NCI-H1436 (cell line): ENCODE results near the gene PPM1L.

ENCODE experiments used
- DNase-seq: peaks from one replicate; lab custom pipeline; 2025; lab: John Stamatoyannopoulos, UW

PPM1L gene

DNA sequence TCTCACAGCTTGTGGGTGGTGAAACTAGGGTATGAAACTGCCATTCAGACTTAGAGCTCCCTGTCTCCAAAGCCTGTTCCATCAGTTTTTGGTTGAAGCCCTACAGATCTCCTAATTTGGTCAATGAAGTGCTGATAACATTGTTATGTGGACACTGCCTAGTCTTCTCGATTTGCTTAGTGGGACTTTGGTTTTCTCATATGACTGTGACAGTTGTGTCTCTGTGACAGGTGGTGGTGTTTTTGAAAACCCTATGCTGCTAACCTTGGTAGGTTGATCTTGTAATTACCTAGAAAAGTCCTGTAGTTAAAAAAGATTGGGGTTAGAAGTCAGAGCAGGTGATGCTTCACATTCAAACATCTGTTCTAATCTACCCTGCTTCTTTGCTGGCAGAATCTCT, 9.2 kb downstream of the PPM1L start:
- no peak for DNase-seq

- no peak for DNase-seq
These were observed 12.0 kb downstream of the PPM1L start for GRCh38 chr3:160768031-160768430.

GRCh38 chr3:160768918-160769317, 12.9 kb downstream of the PPM1L start:
- no peak for DNase-seq

GRCh38 chr3:160771811-160772459, 15.9 kb downstream of the PPM1L start:
- DNase-seq: no peak

DNA sequence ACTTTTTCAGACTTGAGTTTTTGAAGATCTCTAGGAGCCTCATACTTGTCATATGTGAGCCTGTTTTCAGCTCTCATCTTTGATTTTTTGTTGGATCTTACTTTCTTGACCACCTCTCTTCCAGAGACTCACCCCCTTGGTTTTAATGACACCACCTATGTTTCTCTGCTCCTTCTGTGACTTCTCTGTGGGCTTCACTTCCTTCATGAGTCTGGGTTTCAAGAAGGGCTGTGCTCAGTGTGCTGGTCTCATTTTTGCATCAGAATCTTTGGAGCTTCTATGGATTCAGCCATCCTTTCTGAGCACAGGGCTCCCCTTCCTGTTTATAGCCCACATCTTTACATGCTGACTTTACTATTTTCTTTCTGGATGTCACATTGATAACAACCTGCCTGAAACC, 17.7 kb downstream of the PPM1L start:
- DNase-seq: no peak

GRCh38 chr3:160774172-160774571, 18.1 kb downstream of the PPM1L start:
- DNase-seq: no peak

DNA sequence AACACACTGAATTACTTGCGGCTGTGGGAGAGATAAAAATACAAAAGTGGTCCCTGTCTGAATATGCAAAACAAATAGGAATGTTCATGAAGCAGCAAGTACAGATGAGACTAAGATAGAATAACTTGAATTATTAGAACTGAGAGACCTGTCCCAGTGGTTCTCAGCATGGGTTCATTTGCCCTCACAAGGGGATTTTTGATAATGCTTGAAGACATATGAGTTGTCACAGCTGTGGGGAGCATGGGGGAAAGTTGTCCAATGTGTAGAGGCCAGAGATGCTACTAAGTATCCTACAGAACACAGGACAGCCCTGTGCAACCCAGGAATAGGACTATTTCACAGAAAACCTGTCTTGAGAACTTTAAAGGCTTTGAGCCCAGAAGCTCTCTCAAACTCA, 22.4 kb downstream of the PPM1L start:
- no peak for DNase-seq

- DNase-seq: no peak
These were observed 23.0 kb downstream of the PPM1L start for GRCh38 chr3:160779040-160779439.

- no peak for DNase-seq
These were observed 24.2 kb downstream of the PPM1L start for GRCh38 chr3:160780245-160780644.

DNA sequence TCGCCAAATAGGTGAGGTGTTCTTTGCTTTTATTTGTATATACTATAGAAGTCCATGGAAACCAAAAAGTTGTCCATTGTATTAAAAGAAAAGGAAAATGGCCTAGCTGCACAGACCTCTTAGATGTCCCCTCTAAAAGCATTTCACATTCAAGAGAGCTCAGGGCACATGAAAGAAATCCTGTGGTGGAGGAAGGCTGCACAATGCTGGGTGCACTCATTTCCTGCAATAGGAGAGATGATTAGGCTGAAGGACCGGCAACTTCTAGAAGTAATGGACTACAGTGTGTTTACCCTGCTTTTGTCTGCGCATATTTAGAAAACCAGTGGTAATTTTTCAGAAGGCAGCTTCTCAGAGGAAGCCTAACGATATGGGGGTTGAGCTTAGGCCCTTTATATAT, 25.4 kb downstream of the PPM1L start:
- peak; percentile 47 for DNase-seq

DNA sequence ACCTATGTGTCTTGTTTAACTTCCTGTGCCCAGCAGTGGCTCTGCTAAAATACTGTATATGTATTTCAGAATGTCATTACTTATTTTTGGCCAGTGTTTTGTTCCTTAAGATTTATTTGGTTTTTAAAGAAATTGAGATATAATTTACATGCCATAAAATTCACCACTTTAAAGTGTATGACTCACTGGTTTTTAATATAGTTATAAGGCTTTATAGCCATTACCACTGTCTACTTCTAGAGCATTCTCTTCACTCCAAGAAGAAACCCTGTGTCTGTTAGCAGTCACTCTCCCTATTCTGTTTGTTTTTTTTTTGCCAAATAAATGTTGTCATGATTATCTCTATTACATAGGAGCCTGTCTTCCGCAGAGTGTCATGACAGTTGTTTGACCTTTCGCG, 25.8 kb downstream of the PPM1L start:
- DNase-seq: no peak

GRCh38 chr3:160784853-160785252, 28.8 kb downstream of the PPM1L start:
- DNase-seq: no peak

- DNase-seq: no peak
These were observed 34.7 kb downstream of the PPM1L start for GRCh38 chr3:160790726-160791125.

- no peak for DNase-seq
These were observed 36.5 kb downstream of the PPM1L start for GRCh38 chr3:160792540-160792939.

DNA sequence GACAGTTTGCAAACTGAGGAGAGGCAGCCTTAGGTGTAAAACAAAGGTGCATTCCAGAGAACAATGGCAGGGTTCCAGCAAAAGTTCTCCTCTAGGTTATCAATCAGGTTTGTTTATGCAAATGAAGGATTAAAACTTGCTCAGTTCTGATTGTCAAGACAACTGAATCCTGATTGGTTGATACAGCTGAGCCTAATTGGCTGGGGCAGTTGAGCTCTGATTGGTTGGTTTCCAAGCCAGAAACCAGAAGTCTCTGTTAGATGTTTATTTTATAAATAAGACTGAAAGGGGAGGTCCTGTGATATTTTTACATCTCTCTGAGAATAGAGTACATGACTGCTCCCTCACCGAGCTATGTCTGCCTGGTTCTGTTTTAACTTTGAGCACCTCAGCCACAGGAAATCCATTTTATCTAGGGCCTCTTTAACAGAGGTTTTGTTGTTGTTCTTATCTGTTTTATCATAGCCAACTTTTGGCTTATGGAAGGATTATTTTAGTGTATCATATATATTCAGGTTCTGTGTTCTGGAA, 37.8 kb downstream of the PPM1L start:
- no peak for DNase-seq

GRCh38 chr3:160796089-160796812, 40.2 kb downstream of the PPM1L start:
- DNase-seq: no peak

DNA sequence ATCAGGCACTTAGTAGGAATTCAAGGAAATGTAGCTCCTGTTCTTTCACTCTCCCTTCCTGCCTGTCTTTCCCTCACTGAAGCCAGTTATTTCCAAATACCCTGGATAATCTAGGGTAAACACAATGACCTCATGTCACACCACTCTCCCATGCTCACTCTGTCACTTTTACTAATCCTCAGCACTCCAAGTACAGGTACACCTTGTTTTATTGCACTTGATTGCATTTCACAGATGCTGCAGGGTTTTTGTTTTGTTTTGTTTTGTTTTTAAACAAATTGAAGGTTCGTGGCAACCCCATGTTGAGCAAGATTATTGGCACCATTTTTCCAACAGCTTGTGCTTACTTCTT, 40.8 kb downstream of the PPM1L start:
- no peak for DNase-seq

GRCh38 chr3:160797356-160797755, 41.3 kb downstream of the PPM1L start:
- no peak for DNase-seq

GRCh38 chr3:160801386-160802118, 45.5 kb downstream of the PPM1L start:
- DNase-seq: no peak

DNA sequence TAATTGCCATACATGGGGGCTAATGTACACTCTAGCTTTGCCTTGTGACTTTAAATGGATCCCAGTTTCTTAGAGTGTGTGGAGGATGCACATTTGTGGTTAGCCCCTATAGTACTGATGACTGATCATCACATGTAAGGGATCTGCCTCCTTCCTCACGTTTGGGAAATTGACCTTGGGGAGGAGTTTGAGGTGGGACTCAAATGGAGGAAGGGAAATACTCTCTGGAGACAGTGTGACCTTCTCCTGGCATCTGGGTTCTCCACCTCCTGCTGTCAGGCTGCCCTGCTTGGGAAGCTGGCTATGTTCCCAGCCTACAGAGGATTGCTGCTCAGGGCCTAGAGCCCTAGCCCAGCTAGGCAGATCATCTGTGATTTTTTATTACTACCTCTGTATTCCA, 48.7 kb downstream of the PPM1L start:
- DNase-seq: no peak

DNA sequence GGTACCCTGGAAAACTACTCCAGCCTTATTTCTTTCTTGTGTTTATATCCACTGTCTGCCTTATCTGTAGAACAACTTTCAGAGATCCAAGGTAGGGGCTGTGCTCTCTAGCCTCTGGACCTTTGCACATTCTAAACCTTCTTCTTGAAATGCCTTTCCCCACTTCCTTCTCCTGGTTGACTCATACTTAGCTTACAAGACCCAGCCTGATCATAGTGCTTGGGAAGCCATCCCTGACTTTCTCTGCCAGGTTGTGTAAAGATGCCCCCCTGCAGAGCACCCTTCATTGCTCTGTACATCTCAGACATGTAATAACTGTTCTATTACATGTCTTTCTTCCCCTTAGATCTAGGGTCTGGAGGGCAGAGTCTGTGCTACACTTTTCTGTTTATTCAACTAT, 50.1 kb downstream of the PPM1L start:
- DNase-seq: no peak

- no peak for DNase-seq
These were observed 50.7 kb downstream of the PPM1L start for GRCh38 chr3:160806686-160807085.

DNA sequence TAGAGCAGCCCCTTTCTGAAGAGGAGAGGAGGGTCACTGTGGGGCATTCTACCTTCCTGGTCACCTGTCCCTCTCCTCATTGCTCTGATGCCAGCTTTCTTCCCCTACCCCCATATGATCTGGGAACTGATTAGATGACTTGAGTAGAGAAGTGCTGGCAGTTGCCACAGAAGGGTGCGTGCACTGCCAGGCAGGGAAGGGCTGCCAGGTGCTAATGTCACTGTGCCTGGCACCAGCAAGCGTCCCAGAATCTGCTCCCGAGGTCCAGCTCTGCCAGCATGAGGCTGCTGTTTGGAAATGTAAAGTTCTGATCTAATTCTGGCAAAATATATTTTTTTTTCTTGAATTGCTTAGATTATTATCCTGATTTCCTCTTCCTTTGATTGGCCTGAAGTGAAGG, 52.8 kb downstream of the PPM1L start:
- DNase-seq: no peak
